GM12878 (cell line): ENCODE data around the gene EXPH5.

Experiments
- ATF3 ChIP-seq: IDR thresholded peaks from 2 replicates; pipeline ENCODE4 v1.6.1; 2011; ENCODE audit warnings: low read depth, mild to moderate bottlenecking, low read length, moderate library complexity, borderline replicate concordance; ENCODE audit errors: extremely low read depth
- EGR1 ChIP-seq, 2 experiments: IDR thresholded peaks; 1 replicate in 1 of 2; 2 replicates in 1 of 2; pipeline ENCODE4 v1.6.1; 2011 to 2012; ENCODE audit warnings: low read depth in 2 of 2, low read length in 2 of 2, borderline replicate concordance in 1 of 2, mild to moderate bottlenecking in 1 of 2, moderate library complexity in 1 of 2
- EZH2 ChIP-seq: IDR thresholded peaks from 2 replicates; pipeline ENCODE4 v1.6.1; 2012; ENCODE audit warnings: low read depth, mild to moderate bottlenecking, control low read depth, inconsistent platforms, low read length, borderline replicate concordance; ENCODE audit not compliant: control insufficient read depth
- JUNB ChIP-seq: IDR thresholded peaks from 2 replicates; pipeline ENCODE4 v1.6.1; 2016; ENCODE audit warnings: antibody characterized with exemption, mild to moderate bottlenecking
- MXI1 ChIP-seq: fragments of 150-350 bp; IDR thresholded peaks from 2 replicates; pipeline ENCODE4 v1.6.1; 2011; ENCODE audit warnings: low read depth, mild to moderate bottlenecking, inconsistent platforms, low read length, improper control_type of control experiment
- MYC ChIP-seq: IDR thresholded peaks from 2 replicates; pipeline ENCODE4 v1.6.1; 2011; ENCODE audit warnings: mild to moderate bottlenecking, low read length, moderate library complexity, inconsistent platforms; ENCODE audit not compliant: insufficient read depth, insufficient replicate concordance, insufficient read length, severe bottlenecking
- NFYB ChIP-seq: IDR thresholded peaks from 2 replicates; pipeline ENCODE4 v1.6.1; 2011; ENCODE audit warnings: low read depth, mild to moderate bottlenecking, low read length, improper control_type of control experiment, moderate library complexity; ENCODE audit not compliant: insufficient read depth
- NR2F1 ChIP-seq: fragments of 450-650 bp; conservative IDR thresholded peaks from 2 replicates; pipeline ENCODE4 v1.6.1; 2017; ENCODE audit warnings: mild to moderate bottlenecking
- POLR2AphosphoS5 ChIP-seq: IDR thresholded peaks from 2 replicates; pipeline ENCODE4 v1.6.1; 2011; ENCODE audit warnings: mild to moderate bottlenecking, low read length, inconsistent platforms
- SP1 ChIP-seq: IDR thresholded peaks from one replicate; pipeline ENCODE4 v1.6.1; 2011; ENCODE audit warnings: low read depth, low read length
- USF2 ChIP-seq: IDR thresholded peaks from 2 replicates; pipeline ENCODE4 v1.6.1; 2011; ENCODE audit warnings: low read depth, low read length, improper control_type of control experiment, borderline replicate concordance
- ZNF274 ChIP-seq: IDR thresholded peaks from one replicate; pipeline ENCODE4 v1.8.0; 2011; ENCODE audit not compliant: insufficient read length, insufficient read depth
- TF ChIP-seq, protein P1 (sequence below), 3 experiments: IDR thresholded peaks in 2 of 3; conservative IDR thresholded peaks in 1 of 3; 2 replicates each; pipeline ENCODE4 v1.5.1; 2011; ENCODE audit warnings: low read depth in 3 of 3, low read length in 3 of 3, mild to moderate bottlenecking in 3 of 3, control low read depth in 2 of 3, moderate library complexity in 2 of 3, inconsistent platforms in 1 of 3, mixed read lengths in 1 of 3; ENCODE audit not compliant: control insufficient read depth in 2 of 3, insufficient read depth in 1 of 3; ENCODE audit errors: extremely low read depth in 1 of 3

DNA sequence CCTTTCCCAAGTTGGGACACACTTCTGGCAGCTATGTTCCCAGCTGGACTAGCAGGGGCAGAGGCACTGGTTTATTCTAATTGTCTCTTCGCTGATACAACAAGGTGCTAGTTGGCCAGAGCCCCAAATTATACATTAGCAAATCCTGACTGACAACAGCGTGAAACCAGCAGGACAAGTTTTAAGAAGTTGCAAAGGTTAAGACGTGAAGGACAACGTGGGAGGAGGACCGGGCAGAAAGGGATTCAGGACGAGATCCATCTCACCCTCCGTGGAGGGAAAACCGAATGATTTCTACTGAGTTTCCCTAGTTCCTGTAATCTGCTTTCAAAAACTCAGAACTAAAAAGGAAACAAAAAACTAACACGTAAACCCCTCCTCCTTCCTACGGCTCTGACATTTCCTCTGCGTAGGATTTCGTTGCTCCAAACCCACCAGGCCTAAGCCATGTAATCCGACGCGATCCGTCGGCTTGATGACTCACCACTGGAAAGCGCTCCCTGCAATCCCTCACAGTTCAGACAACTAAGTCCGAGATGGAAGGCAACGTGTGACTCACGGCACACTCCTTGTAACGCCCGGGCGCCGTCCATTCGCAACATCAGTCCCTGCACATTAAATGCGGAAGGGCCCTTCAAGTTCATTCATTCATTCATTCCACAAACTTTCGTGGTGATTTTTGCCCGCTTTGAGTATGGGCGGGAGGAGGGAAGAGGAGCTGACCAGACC lies 96.1 kb downstream of the EXPH5 start:
- TF ChIP-seq ATF3 (no peak), JUNB (peak; percentile 28; the same call in 1 of the 2 replicates), MYC (peak; percentile 53), ZNF274 (no peak), EGR1 (IDR thresholded peaks at IDR 0.05; ENCODE audit: borderline replicate concordance in 1 of 2, low read depth in 2 of 2, low read length in 2 of 2) (no peak), NFYB (no peak), EZH2 (no peak), MXI1 (peak; percentile 41; the same call in 1 of the 2 replicates), SP1 (no peak), USF2 (no peak), POLR2AphosphoS5 (peak; percentile 96), NR2F1 (no peak)
- TF ChIP-seq, protein P1, sequence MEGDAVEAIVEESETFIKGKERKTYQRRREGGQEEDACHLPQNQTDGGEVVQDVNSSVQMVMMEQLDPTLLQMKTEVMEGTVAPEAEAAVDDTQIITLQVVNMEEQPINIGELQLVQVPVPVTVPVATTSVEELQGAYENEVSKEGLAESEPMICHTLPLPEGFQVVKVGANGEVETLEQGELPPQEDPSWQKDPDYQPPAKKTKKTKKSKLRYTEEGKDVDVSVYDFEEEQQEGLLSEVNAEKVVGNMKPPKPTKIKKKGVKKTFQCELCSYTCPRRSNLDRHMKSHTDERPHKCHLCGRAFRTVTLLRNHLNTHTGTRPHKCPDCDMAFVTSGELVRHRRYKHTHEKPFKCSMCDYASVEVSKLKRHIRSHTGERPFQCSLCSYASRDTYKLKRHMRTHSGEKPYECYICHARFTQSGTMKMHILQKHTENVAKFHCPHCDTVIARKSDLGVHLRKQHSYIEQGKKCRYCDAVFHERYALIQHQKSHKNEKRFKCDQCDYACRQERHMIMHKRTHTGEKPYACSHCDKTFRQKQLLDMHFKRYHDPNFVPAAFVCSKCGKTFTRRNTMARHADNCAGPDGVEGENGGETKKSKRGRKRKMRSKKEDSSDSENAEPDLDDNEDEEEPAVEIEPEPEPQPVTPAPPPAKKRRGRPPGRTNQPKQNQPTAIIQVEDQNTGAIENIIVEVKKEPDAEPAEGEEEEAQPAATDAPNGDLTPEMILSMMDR (IDR thresholded peaks at IDR 0.05 in 2 of 3, conservative IDR thresholded peaks at IDR 0.05 in 1 of 3; ENCODE audit: control insufficient read depth in 2 of 3, extremely low read depth in 1 of 3, insufficient read depth in 1 of 3, low read depth in 3 of 3, low read length in 3 of 3): no peak
